ENCODE measurements around the gene HP. TPM values are rescaled to one million over a fixed set of nuclear protein-coding genes. Genes with fewer than 3 reads are reported as not detected.
"Not testable (repeated sequence)": the region's sequence is repeated elsewhere in the genome, so short reads cannot be mapped to it uniquely, and the experiment has no call there.

The HP gene
- total and polyA plus RNA-seq, 2 experiments from 2014 or later = 430 to 719 TPM

DNA sequence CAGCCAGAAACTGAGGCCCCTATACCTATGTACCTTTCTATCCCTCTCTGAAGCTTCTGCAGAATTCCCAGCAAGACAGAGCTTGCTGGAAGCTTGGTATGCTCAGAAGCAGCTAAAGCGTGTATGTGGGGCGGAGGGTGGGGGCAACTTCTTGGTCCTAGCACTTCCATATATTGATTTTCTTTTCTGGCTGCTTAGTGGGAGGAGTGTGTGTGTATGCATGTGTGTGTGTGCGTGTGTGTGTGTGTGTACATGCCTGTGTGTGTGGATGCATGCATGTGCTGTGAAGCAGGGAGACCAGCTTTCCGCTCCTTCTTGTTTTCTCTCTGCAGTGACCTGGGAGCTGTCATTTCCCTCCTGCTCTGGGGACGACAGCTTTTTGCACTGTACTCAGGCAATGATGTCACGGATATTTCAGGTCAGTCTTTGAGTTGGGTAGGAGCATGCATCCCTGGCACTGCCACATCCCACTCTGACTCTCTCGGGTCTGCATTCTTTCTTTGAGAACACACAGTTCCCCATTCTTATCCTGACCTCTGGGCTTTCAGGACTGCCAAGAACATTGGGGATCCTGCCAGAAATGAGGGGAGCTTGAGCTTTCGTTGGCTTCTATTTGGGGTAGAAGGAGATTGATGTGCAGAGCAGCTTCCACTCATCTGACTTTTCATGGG lies 19.4 kb downstream of the HP start:
- Histone ChIP-seq H2AFZ (peak overlapping the region; percentile 12), H3K4me3 (no peak overlapping the region), H3K4me2 (peak overlapping the region; percentile 51), H3K79me2 (no peaks in the 10 kb centered on the region), H3K27me3 (no peaks in the 10 kb centered on the region), H3K4me1 (ENCODE audit: insufficient read depth) (peaks cover 16% of the 10 kb centered on the region), H3K27ac (peak overlapping the region; percentile 77), H4K20me1 (ENCODE audit: insufficient read depth, poor library complexity, severe bottlenecking) (no peaks in the 10 kb centered on the region), H3K9me2 (replicated peaks; ENCODE audit: insufficient read depth) (no peaks in the 10 kb centered on the region), H3K9me3 (ENCODE audit: low read depth) (no peaks in the 10 kb centered on the region), H3K36me3 (replicated peaks; ENCODE audit: insufficient read depth, low read depth) (no peaks in the 10 kb centered on the region)
- 81% methylated on average over 8 of the region's 8 CpGs for WGBS (ENCODE audit: low lambda C conversion rate, missing lambda C conversion rate)
- no peak for DNase-seq (ENCODE audit: low spot score)
- no peak for TF ChIP-seq EZH2 (IDR thresholded peaks at IDR 0.05; ENCODE audit: borderline replicate concordance)
- TF ChIP-seq, protein P1, sequence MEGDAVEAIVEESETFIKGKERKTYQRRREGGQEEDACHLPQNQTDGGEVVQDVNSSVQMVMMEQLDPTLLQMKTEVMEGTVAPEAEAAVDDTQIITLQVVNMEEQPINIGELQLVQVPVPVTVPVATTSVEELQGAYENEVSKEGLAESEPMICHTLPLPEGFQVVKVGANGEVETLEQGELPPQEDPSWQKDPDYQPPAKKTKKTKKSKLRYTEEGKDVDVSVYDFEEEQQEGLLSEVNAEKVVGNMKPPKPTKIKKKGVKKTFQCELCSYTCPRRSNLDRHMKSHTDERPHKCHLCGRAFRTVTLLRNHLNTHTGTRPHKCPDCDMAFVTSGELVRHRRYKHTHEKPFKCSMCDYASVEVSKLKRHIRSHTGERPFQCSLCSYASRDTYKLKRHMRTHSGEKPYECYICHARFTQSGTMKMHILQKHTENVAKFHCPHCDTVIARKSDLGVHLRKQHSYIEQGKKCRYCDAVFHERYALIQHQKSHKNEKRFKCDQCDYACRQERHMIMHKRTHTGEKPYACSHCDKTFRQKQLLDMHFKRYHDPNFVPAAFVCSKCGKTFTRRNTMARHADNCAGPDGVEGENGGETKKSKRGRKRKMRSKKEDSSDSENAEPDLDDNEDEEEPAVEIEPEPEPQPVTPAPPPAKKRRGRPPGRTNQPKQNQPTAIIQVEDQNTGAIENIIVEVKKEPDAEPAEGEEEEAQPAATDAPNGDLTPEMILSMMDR (IDR thresholded peaks at IDR 0.05; ENCODE audit: poor library complexity) = no peak

GRCh38 chr16:72075067-72075466 lies 20.8 kb downstream of the HP start:
- peaks cover 16% of the 10 kb centered on the region for H3K4me1 ChIP-seq (ENCODE audit: insufficient read depth)
- not testable (repeated sequence) for H3K79me2 ChIP-seq; H3K9me2 ChIP-seq (replicated peaks; ENCODE audit: insufficient read depth); H3K36me3 ChIP-seq (replicated peaks; ENCODE audit: insufficient read depth, low read depth); H3K27me3 ChIP-seq; H2AFZ ChIP-seq; H3K9me3 ChIP-seq (ENCODE audit: low read depth); H3K4me3 ChIP-seq; DNase-seq (ENCODE audit: low spot score); H3K27ac ChIP-seq; H4K20me1 ChIP-seq (ENCODE audit: insufficient read depth, poor library complexity, severe bottlenecking); H3K4me2 ChIP-seq
- WGBS (ENCODE audit: low lambda C conversion rate, missing lambda C conversion rate) = 49% methylated on average over 2 of the region's 6 CpGs

DNA sequence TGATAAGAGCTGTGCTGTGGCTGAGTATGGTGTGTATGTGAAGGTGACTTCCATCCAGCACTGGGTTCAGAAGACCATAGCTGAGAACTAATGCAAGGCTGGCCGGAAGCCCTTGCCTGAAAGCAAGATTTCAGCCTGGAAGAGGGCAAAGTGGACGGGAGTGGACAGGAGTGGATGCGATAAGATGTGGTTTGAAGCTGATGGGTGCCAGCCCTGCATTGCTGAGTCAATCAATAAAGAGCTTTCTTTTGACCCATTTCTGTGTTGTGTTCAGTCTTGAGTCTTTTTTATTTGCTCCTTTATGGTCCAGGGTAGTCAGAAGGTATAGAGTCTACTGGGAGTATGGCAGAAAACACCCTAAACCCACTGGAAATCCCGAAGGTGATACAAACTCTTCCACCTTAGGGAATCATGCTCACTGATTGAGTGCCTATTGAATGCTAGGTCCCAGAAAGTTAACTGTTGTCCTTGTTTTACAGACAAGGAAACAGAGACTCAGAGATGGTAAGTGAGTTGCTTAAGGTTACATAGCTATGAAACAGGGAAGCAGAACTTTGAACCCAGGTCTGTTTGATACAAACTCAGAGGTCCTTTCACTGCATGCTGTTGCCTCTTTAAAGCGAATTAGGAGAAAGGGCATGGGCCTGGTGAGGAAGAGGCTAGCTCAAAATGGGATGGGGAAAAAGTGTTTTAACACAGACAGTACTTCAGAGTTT lies 22.8 kb downstream of the HP start:
- not testable (repeated sequence) for H3K4me2 ChIP-seq; H3K4me3 ChIP-seq; H3K79me2 ChIP-seq; H3K9me3 ChIP-seq (ENCODE audit: low read depth); H3K9me2 ChIP-seq (replicated peaks; ENCODE audit: insufficient read depth); H3K36me3 ChIP-seq (replicated peaks; ENCODE audit: insufficient read depth, low read depth); H3K27me3 ChIP-seq; H3K27ac ChIP-seq; DNase-seq (ENCODE audit: low spot score); H2AFZ ChIP-seq; H4K20me1 ChIP-seq (ENCODE audit: insufficient read depth, poor library complexity, severe bottlenecking)
- H3K4me1 ChIP-seq (ENCODE audit: insufficient read depth) = peaks cover 13% of the 10 kb centered on the region
- WGBS (ENCODE audit: low lambda C conversion rate, missing lambda C conversion rate) = 78% methylated on average over 1 of the region's 5 CpGs

DNA sequence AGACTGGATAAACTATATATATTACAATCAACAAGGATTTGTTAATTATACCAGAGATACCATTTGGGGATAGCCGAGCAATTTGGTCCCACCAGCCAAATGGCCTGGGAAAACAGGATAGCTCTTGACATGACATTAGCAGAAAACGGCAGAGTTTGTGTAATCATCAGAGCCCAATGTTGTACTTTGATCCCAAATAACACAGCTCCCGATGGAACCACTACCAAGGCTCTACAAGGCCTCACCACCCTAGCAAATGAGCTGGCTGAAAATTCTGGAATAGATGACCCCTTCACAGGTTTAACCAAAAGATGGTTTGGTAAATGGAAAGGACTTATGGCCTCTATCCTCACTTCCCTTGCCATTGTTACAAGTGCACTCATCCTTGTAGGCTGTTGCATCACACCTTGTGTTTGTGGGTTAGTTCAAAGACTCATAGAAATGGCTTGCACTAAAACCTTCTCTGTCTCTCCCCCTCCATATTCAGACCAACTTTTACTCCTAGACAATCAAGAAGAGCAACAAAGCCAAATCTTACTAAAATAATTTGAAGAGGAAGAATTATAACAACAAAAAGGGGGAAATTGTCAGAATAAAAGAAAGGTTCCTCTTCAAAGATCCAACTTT lies 29.6 kb downstream of the HP start:
- no peaks in the 10 kb centered on the region for H3K27me3 ChIP-seq
- 41% methylated on average over 3 of the region's 3 CpGs for WGBS (ENCODE audit: low lambda C conversion rate, missing lambda C conversion rate)
- no peaks in the 10 kb centered on the region for H4K20me1 ChIP-seq (ENCODE audit: insufficient read depth, poor library complexity, severe bottlenecking)
- no peaks in the 10 kb centered on the region for H3K79me2 ChIP-seq
- H3K27ac ChIP-seq = no peak overlapping the region
- TF ChIP-seq EZH2 (IDR thresholded peaks at IDR 0.05; ENCODE audit: borderline replicate concordance) = no peak
- TF ChIP-seq EZH2phosphoT487 (IDR thresholded peaks at IDR 0.05; ENCODE audit: low read depth, severe bottlenecking, unreplicated experiment) = no peak
- TF ChIP-seq, protein P1 (IDR thresholded peaks at IDR 0.05; ENCODE audit: poor library complexity) = no peak
- no peaks in the 10 kb centered on the region for H3K4me1 ChIP-seq (ENCODE audit: insufficient read depth)
- no peak overlapping the region for H2AFZ ChIP-seq
- DNase-seq (ENCODE audit: low spot score) = no peak
- H3K36me3 ChIP-seq (replicated peaks; ENCODE audit: insufficient read depth, low read depth) = no peaks in the 10 kb centered on the region
- no peaks in the 10 kb centered on the region for H3K9me3 ChIP-seq (ENCODE audit: low read depth)
- H3K4me2 ChIP-seq = no peak overlapping the region
- no peak overlapping the region for H3K4me3 ChIP-seq
- H3K9me2 ChIP-seq (replicated peaks; ENCODE audit: insufficient read depth) = no peaks in the 10 kb centered on the region
